ENCODE results near the gene C17orf100.
A peak's percentile ranks its signal among the peaks of the same experiment; 100 is the strongest.

- TF ChIP-seq POLR2A (IDR thresholded peaks at IDR 0.05; ENCODE audit: low read depth, low read length) (peak; percentile 99), RAD51 (IDR thresholded peaks at IDR 0.05) (no peak), CTCF (IDR thresholded peaks at IDR 0.05 in 2 of 3, conservative IDR thresholded peaks at IDR 0.05 in 1 of 3; ENCODE audit: control insufficient read depth in 2 of 3, extremely low read depth in 1 of 3, insufficient read depth in 1 of 3, low read depth in 3 of 3, low read length in 3 of 3) (no peak), USF2 (IDR thresholded peaks at IDR 0.05; ENCODE audit: borderline replicate concordance, low read depth, low read length) (no peak), FOXM1 (IDR thresholded peaks at IDR 0.05; ENCODE audit: low read depth, low read length) (0 out of 2 replicates have a peak, but pooled peaks have one; percentile 1), NBN (IDR thresholded peaks at IDR 0.05) (peak; percentile 83), ASH2L (IDR thresholded peaks at IDR 0.05; ENCODE audit: borderline replicate concordance, low read depth) (no peak), NKRF (conservative IDR thresholded peaks at IDR 0.05) (peak; percentile 95), CUX1 (IDR thresholded peaks at IDR 0.05; ENCODE audit: insufficient replicate concordance, low read depth, low read length) (no peak), PBX3 (IDR thresholded peaks at IDR 0.05; ENCODE audit: insufficient replicate concordance, low read depth, low read length) (peak; percentile 6), EZH2 (IDR thresholded peaks at IDR 0.05; ENCODE audit: borderline replicate concordance, control insufficient read depth, low read depth, low read length) (no peak)
Observed at GRCh38 chr17:6640536-6641246, 10.9 kb upstream of the C17orf100 start, which contains the start of the genes KIAA0753 and TXNDC17.
